HFFc6 (cell line): ENCODE measurements around the gene SNX24. TPM values are rescaled to one million over a fixed set of nuclear protein-coding genes. Genes with fewer than 3 reads are reported as not detected.

Experiments used
- DNase-seq: peaks from one replicate; pipeline ENCODE4 v3.0.0-alpha.2; 2018
- H3K27ac Mint-ChIP-seq: 2 replicates; pipeline ENCODE4 v1.8.0; 2020; ENCODE audit warnings: mild to moderate bottlenecking, mixed read lengths
- H3K27me3 Mint-ChIP-seq: 2 replicates; pipeline ENCODE4 v1.8.0; 2021; ENCODE audit warnings: mild to moderate bottlenecking, moderate library complexity, mixed read lengths; ENCODE audit not compliant: insufficient read depth
- H3K36me3 Mint-ChIP-seq: 2 replicates; pipeline ENCODE4 v1.8.0; 2021; ENCODE audit warnings: low read depth, mixed read lengths
- H3K4me1 Mint-ChIP-seq: 2 replicates; pipeline ENCODE4 v1.8.0; 2020; ENCODE audit warnings: low read depth, mixed read lengths
- H3K4me3 Mint-ChIP-seq: 2 replicates; pipeline ENCODE4 v1.8.0; 2020; ENCODE audit warnings: mild to moderate bottlenecking, moderate library complexity, mixed read lengths
- H3K9me3 Mint-ChIP-seq: 2 replicates; pipeline ENCODE4 v1.8.0; 2020; ENCODE audit warnings: mild to moderate bottlenecking, mixed read lengths
- CTCF ChIP-seq: fragments of 200-600 bp; sonication (generic); IDR thresholded peaks from 2 replicates; pipeline ENCODE4 v1.5.0; 2021; ENCODE audit warnings: antibody characterized with exemption, mild to moderate bottlenecking
- total RNA-seq, 6 experiments: library from RNA; stranded (reverse); fragmentation: NEBNext Ultra II Directional; extraction: Animal tissue kit (Norgen Biotek cat#: 25700); gene quantifications; 2 replicates in 1 of 6; 3 replicates in 5 of 6; pipeline ENCODE4 v1.2.3, GENCODE V29; 2021

The SNX24 gene
- total RNA-seq, 6 experiments from 2014 or later = 19.7 to 24.1 (median 21.9) TPM

GRCh38 chr5:122915717-122916461 is 70.5 kb downstream of the SNX24 start:
- no peak for DNase-seq
- Mint-ChIP-seq H3K4me3 (no peak overlapping the region), H3K27ac (no peak overlapping the region), H3K36me3 (no peaks in the 10 kb centered on the region), H3K4me1 (peaks cover 24% of the 10 kb centered on the region), H3K9me3 (no peaks in the 10 kb centered on the region), H3K27me3 (no peaks in the 10 kb centered on the region)
- no peak for TF ChIP-seq CTCF

GRCh38 chr5:122916490-122916889 is 71.1 kb downstream of the SNX24 start:
- DNase-seq = no peak
- H3K4me1 Mint-ChIP-seq = peaks cover 24% of the 10 kb centered on the region
- no peaks in the 10 kb centered on the region for H3K36me3 Mint-ChIP-seq
- no peak overlapping the region for H3K4me3 Mint-ChIP-seq
- TF ChIP-seq CTCF = no peak
- no peaks in the 10 kb centered on the region for H3K9me3 Mint-ChIP-seq
- no peak overlapping the region for H3K27ac Mint-ChIP-seq
- H3K27me3 Mint-ChIP-seq = no peaks in the 10 kb centered on the region

GRCh38 chr5:122919969-122920368 is 74.6 kb downstream of the SNX24 start:
- Mint-ChIP-seq H3K27me3 (no peaks in the 10 kb centered on the region), H3K4me3 (no peak overlapping the region), H3K36me3 (no peaks in the 10 kb centered on the region), H3K27ac (no peak overlapping the region), H3K9me3 (no peaks in the 10 kb centered on the region), H3K4me1 (peaks cover 44% of the 10 kb centered on the region)
- DNase-seq = no peak
- no peak for TF ChIP-seq CTCF

- H3K4me1 Mint-ChIP-seq = peaks cover 27% of the 10 kb centered on the region
- no peak for TF ChIP-seq CTCF
- H3K27ac Mint-ChIP-seq = no peak overlapping the region
- H3K4me3 Mint-ChIP-seq = no peak overlapping the region
- no peak for DNase-seq
- H3K27me3 Mint-ChIP-seq = no peaks in the 10 kb centered on the region; the same call in 1 of the 2 replicates
- H3K36me3 Mint-ChIP-seq = no peaks in the 10 kb centered on the region
- no peaks in the 10 kb centered on the region for H3K9me3 Mint-ChIP-seq
These were observed 76.4 kb downstream of the SNX24 start for GRCh38 chr5:122921826-122922225.

GRCh38 chr5:122924203-122924602 is 78.8 kb downstream of the SNX24 start:
- no peak overlapping the region for H3K27ac Mint-ChIP-seq
- H3K27me3 Mint-ChIP-seq = no peaks in the 10 kb centered on the region; the same call in none of the 2 replicates
- H3K4me1 Mint-ChIP-seq = peaks cover 21% of the 10 kb centered on the region
- H3K9me3 Mint-ChIP-seq = no peaks in the 10 kb centered on the region
- TF ChIP-seq CTCF = no peak
- DNase-seq = peak; percentile 72
- H3K4me3 Mint-ChIP-seq = no peak overlapping the region
- H3K36me3 Mint-ChIP-seq = no peaks in the 10 kb centered on the region
